ENCODE results near the gene GEMIN7. TPM values are rescaled to one million over a fixed set of nuclear protein-coding genes. Genes with fewer than 3 reads are reported as not detected.

GEMIN7 gene
- total RNA-seq, 1 experiment from 2014 or later, result 46.0 TPM

- H3K9me3 Mint-ChIP-seq, result no peaks in the 10 kb centered on the region; a peak in 1 of 5 replicates
- Histone ChIP-seq H3K14ac (ENCODE audit: insufficient read depth, low read length) (no peak overlapping the region), H3K9ac (ENCODE audit: extremely low read depth, insufficient read length, low read length) (no peak overlapping the region), H2AFZ (ENCODE audit: low read length) (no peak overlapping the region), H2BK20ac (ENCODE audit: low read depth, low read length, poor library complexity, severe bottlenecking) (no peak overlapping the region), H4K91ac (ENCODE audit: insufficient read length, low read depth, low read length) (no peak overlapping the region), H3K27ac (ENCODE audit: insufficient read length, low read depth, low read length) (no peak overlapping the region), H3K4me2 (ENCODE audit: insufficient read depth, insufficient read length, low read length) (no peak overlapping the region), H4K5ac (ENCODE audit: insufficient read length, low read depth, low read length) (no peak overlapping the region), H2BK15ac (ENCODE audit: low read depth, low read length) (no peak overlapping the region), H3K79me1 (ENCODE audit: insufficient read depth, low read depth, low read length, poor library complexity, severe bottlenecking) (no peaks in the 10 kb centered on the region), H3K79me2 (ENCODE audit: insufficient read depth, low read length) (peaks cover 51% of the 10 kb centered on the region), H4K8ac (replicated peaks; ENCODE audit: insufficient read length, low read depth, low read length) (no peak overlapping the region), H3K4ac (ENCODE audit: low read depth, low read length) (no peak overlapping the region), H2BK5ac (ENCODE audit: insufficient read length, low read length) (no peak overlapping the region), H3K23ac (ENCODE audit: insufficient read length, low read depth, low read length) (no peak overlapping the region), H3K4me1 (ENCODE audit: insufficient read depth, low read length) (no peaks in the 10 kb centered on the region; the same call in 1 of the 2 replicates), H2AK5ac (ENCODE audit: insufficient read length, low read length) (no peak overlapping the region), H4K20me1 (ENCODE audit: control insufficient read depth, insufficient read depth, insufficient read length) (no peaks in the 10 kb centered on the region), H3K56ac (ENCODE audit: insufficient read length, low read depth, low read length) (no peak overlapping the region), H3K23me2 (ENCODE audit: insufficient read length, low read depth, low read length, poor library complexity, severe bottlenecking) (no peaks in the 10 kb centered on the region), H3K27me3 (ENCODE audit: insufficient read depth, low read length) (no peaks in the 10 kb centered on the region), H2BK120ac (ENCODE audit: low read depth, low read length, poor library complexity, severe bottlenecking) (no peak overlapping the region), H3K9me3 (ENCODE audit: control insufficient read depth, low read depth, low read length) (no peaks in the 10 kb centered on the region), H3T11ph (ENCODE audit: low read length) (no peak overlapping the region), H3K18ac (ENCODE audit: insufficient read length, low read depth, low read length) (no peak overlapping the region), H2BK12ac (ENCODE audit: insufficient read length, low read depth, low read length) (no peak overlapping the region)
- TF ChIP-seq CTCF (conservative IDR thresholded peaks at IDR 0.05), result no peak
- no peaks in the 10 kb centered on the region for H3K27me3 Mint-ChIP-seq (ENCODE audit: low read depth)
- H3K4me3 Mint-ChIP-seq, result no peak overlapping the region; a peak in 1 of 5 replicates
- no CpG with 5 or more reads among the region's 3 CpGs for WGBS (ENCODE audit: extremely low coverage, insufficient read length, low lambda C conversion rate)
- peak overlapping the region in 1 of 3 experiments; percentile 34; a peak in 1 of 7 replicates for H3K27ac Mint-ChIP-seq
- peaks cover 83 to 88% of the 10 kb centered on the region in 2 experiments for H3K4me1 Mint-ChIP-seq
- peaks cover 2 to 6% (median 4%) of the 10 kb centered on the region in 3 experiments; a peak in 5 of 7 replicates for H3K36me3 Mint-ChIP-seq (ENCODE audit: insufficient read depth in 1 of 3, low read depth in 3 of 3)
- DNase-seq, result no peak
Observed at GRCh38 chr19:45100201-45100600, 21.1 kb downstream of the GEMIN7 start.

Data from H9 (cell line).